ENCODE data around the gene CLEC2A. TPM values are rescaled to one million over a fixed set of nuclear protein-coding genes. Genes with fewer than 3 reads are reported as not detected.

CLEC2A gene
- total and polyA plus RNA-seq, 2 donors from 2014 or later: not detected

DNA sequence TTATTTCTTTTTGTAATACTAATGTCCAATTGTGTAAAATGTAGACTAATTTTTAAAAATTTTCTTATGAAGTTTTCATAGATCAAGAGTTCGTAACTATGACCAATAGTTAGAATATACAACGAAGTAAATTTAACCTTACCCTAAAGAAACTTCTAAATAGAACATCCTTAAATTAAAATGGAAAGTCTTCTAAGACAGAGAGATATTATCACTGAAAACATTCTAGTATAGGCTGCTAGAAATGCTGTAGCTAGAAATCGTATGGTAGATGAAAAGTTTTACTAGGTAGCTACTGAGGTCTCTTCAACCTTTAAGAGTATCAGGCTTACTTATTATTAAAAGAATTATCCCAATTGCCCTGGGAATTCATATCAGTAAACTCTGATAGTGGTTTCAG, 925 bp downstream of the CLEC2A start:
- Histone ChIP-seq H3K4me3 (ENCODE audit: low read length in 3 of 3) (no peak overlapping the region), H3K9me3 (ENCODE audit: control insufficient read depth in 2 of 3, insufficient read depth in 1 of 3, low read length in 3 of 3) (no peaks in the 10 kb centered on the region), H3K27me3 (ENCODE audit: control insufficient read depth, insufficient read depth, low read length) (no peaks in the 10 kb centered on the region), H3K9ac (ENCODE audit: low read length in 3 of 3) (no peak overlapping the region), H3K36me3 (ENCODE audit: control insufficient read depth in 2 of 3, insufficient read depth in 3 of 3, low read length in 3 of 3) (no peaks in the 10 kb centered on the region), H3K4me1 (ENCODE audit: control insufficient read depth in 2 of 3, insufficient read depth in 2 of 3, low read depth in 1 of 3, low read length in 3 of 3) (no peaks in the 10 kb centered on the region), H3K27ac (ENCODE audit: low read depth in 2 of 2, low read length in 2 of 2) (no peak overlapping the region)
- TF ChIP-seq, protein P1, sequence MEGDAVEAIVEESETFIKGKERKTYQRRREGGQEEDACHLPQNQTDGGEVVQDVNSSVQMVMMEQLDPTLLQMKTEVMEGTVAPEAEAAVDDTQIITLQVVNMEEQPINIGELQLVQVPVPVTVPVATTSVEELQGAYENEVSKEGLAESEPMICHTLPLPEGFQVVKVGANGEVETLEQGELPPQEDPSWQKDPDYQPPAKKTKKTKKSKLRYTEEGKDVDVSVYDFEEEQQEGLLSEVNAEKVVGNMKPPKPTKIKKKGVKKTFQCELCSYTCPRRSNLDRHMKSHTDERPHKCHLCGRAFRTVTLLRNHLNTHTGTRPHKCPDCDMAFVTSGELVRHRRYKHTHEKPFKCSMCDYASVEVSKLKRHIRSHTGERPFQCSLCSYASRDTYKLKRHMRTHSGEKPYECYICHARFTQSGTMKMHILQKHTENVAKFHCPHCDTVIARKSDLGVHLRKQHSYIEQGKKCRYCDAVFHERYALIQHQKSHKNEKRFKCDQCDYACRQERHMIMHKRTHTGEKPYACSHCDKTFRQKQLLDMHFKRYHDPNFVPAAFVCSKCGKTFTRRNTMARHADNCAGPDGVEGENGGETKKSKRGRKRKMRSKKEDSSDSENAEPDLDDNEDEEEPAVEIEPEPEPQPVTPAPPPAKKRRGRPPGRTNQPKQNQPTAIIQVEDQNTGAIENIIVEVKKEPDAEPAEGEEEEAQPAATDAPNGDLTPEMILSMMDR (IDR thresholded peaks at IDR 0.05; ENCODE audit: borderline replicate concordance, extremely low read depth, insufficient read depth): no peak
- intact Hi-C loops (cut with DNase I): no loop called here
- no peak for DNase-seq
- FAIRE-seq: no peak

DNA sequence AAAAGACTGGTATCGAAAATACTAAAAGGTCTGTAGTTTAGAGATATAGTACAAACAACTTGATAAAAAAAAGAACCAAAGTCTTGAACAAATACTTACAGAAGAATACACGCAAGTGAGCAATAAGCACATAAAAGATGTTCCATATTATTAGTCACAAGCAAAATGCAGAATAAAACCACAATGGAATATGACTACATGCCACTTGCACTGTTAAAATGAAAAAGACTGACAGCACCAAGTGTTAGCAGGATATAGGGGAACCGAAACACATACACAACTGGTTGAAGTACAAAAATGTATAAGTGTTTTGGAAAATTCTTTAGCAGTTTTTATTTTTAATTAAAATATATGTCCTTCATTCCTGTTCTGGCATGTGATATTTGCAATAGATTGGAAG, 3.6 kb downstream of the CLEC2A start:
- no peak overlapping the region for H3K4me3 ChIP-seq (ENCODE audit: low read length in 3 of 3)
- intact Hi-C loops (cut with DNase I): loop anchor here (10.0 kb wide), 1 partner anchor 174 kb away; no protein-coding TSS in a partner anchor
- no peak overlapping the region for H3K9ac ChIP-seq (ENCODE audit: low read length in 3 of 3)
- FAIRE-seq (no peak), DNase-seq (no peak)
- no peaks in the 10 kb centered on the region for H3K27me3 ChIP-seq (ENCODE audit: control insufficient read depth, insufficient read depth, low read length)
- H3K9me3 ChIP-seq (ENCODE audit: control insufficient read depth in 2 of 3, insufficient read depth in 1 of 3, low read length in 3 of 3): no peaks in the 10 kb centered on the region
- H3K36me3 ChIP-seq (ENCODE audit: control insufficient read depth in 2 of 3, insufficient read depth in 3 of 3, low read length in 3 of 3): no peaks in the 10 kb centered on the region
- H3K27ac ChIP-seq (ENCODE audit: low read depth in 2 of 2, low read length in 2 of 2): no peak overlapping the region
- H3K4me1 ChIP-seq (ENCODE audit: control insufficient read depth in 2 of 3, insufficient read depth in 2 of 3, low read depth in 1 of 3, low read length in 3 of 3): no peaks in the 10 kb centered on the region
- TF ChIP-seq, protein P1 (IDR thresholded peaks at IDR 0.05; ENCODE audit: borderline replicate concordance, extremely low read depth, insufficient read depth): no peak

DNA sequence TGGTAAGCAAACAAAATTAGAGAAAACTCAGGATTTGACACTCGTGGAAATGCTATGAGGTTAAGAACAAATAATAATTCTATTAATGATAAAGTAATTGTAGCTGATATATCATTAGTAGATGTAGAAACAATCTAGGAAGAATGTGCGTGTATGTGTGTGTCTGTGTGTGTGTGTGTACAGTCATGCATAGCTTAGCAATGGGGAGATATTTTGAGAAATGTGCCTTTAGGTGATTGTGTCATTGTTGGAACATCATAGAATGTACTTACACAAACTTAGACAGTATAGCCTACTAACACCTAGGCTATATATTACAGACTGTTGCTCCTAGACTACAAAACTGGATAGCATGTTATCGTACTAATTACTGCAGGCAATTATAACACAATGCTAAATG, 5.3 kb downstream of the CLEC2A start:
- FAIRE-seq: no peak
- intact Hi-C loops (cut with DNase I): loop anchor here (10.0 kb wide), 1 partner anchor 172 kb away; no protein-coding TSS in a partner anchor

More for the DNA sequence above, 5.3 kb downstream of the CLEC2A start:
- no peaks in the 10 kb centered on the region for H3K27me3 ChIP-seq (ENCODE audit: control insufficient read depth, insufficient read depth, low read length)
- H3K9ac ChIP-seq (ENCODE audit: low read length in 3 of 3): no peak overlapping the region
- TF ChIP-seq, protein P1 (IDR thresholded peaks at IDR 0.05; ENCODE audit: borderline replicate concordance, extremely low read depth, insufficient read depth): no peak
- no peaks in the 10 kb centered on the region for H3K36me3 ChIP-seq (ENCODE audit: control insufficient read depth in 2 of 3, insufficient read depth in 3 of 3, low read length in 3 of 3)
- H3K9me3 ChIP-seq (ENCODE audit: control insufficient read depth in 2 of 3, insufficient read depth in 1 of 3, low read length in 3 of 3): no peaks in the 10 kb centered on the region
- no peak for DNase-seq
- no peak overlapping the region for H3K27ac ChIP-seq (ENCODE audit: low read depth in 2 of 2, low read length in 2 of 2)
- H3K4me3 ChIP-seq (ENCODE audit: low read length in 3 of 3): no peak overlapping the region
- no peaks in the 10 kb centered on the region for H3K4me1 ChIP-seq (ENCODE audit: control insufficient read depth in 2 of 3, insufficient read depth in 2 of 3, low read depth in 1 of 3, low read length in 3 of 3)

Data from kidney (tissue), 14 donors.